ENCODE data around the gene PHKA1.
"Not testable (repeated sequence)": the region's sequence is repeated elsewhere in the genome, so short reads cannot be mapped to it uniquely, and the experiment has no call there.

The PHKA1 gene

GRCh38 chrX:72569786-72570185, 144.3 kb downstream of the PHKA1 start:
- DNase-seq, result peak; percentile 59

GRCh38 chrX:72568406-72569092, 145.6 kb downstream of the PHKA1 start:
- DNase-seq, result no peak

- no peak for DNase-seq
These were observed 147.7 kb downstream of the PHKA1 start for GRCh38 chrX:72566448-72566847.

- DNase-seq, result not testable (repeated sequence)
These were observed 154.5 kb downstream of the PHKA1 start for GRCh38 chrX:72559655-72560054.

- DNase-seq, result no peak
These were observed 159.5 kb downstream of the PHKA1 start for GRCh38 chrX:72554448-72555140.

- not testable (repeated sequence) for DNase-seq
These were observed 161.7 kb downstream of the PHKA1 start for GRCh38 chrX:72552443-72552842.

GRCh38 chrX:72545990-72546389, 168.1 kb downstream of the PHKA1 start:
- peak; percentile 3 for DNase-seq

- DNase-seq, result peak; percentile 29
These were observed 173.8 kb downstream of the PHKA1 start for GRCh38 chrX:72540318-72540717.

GRCh38 chrX:72539822-72540221, 174.3 kb downstream of the PHKA1 start:
- DNase-seq, result no peak

- DNase-seq, result no peak
These were observed 177.6 kb downstream of the PHKA1 start for GRCh38 chrX:72536542-72536941.

GRCh38 chrX:72532366-72532765, 181.7 kb downstream of the PHKA1 start:
- peak; percentile 27 for DNase-seq

All from fibroblast of skin of abdomen (primary cell).